GM19328 (cell line): ENCODE data around the gene LY9.

Experiments
- ATAC-seq: cut with Tn5 transposase; IDR thresholded peaks from one replicate; pipeline ENCODE4 v1.9.1; 2021; ENCODE audit warnings: mild to moderate bottlenecking, moderate library complexity; ENCODE audit not compliant: unreplicated experiment

The LY9 gene

DNA sequence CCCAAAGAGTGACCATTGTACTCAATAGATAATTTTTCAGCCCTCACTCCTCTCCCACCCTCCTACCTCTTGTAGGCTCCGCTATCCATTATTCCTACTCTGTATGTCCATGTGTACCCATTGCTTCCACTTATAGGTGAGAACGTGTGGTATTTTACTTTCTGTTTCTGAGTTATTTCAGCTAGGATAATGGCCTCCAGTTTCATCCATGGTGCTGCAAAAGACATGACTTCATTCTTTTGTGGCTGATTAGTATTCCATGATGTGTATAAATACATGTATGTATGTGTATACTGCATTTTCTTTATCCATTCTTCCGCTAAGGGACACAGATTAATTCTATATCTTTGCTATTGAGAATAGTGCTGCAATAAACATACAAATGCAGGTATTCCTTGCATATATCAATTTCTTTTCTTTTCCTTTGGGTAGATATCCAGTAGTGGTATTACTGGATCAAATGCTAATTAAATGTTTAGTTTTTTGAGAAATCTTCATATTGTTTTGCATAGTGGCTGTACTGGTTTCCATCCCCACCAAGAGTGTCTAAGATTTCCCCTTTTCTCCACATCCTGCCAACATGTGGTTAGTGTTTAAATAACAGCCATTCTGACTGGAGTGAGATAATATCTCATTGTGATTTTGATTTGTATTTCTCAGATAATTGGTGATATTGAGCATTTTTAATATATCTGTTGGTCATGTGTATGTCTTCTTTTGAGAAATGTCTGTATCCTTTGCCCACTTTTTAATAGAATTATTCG, 4.9 kb downstream of the LY9 start:
- ATAC-seq: no peak

DNA sequence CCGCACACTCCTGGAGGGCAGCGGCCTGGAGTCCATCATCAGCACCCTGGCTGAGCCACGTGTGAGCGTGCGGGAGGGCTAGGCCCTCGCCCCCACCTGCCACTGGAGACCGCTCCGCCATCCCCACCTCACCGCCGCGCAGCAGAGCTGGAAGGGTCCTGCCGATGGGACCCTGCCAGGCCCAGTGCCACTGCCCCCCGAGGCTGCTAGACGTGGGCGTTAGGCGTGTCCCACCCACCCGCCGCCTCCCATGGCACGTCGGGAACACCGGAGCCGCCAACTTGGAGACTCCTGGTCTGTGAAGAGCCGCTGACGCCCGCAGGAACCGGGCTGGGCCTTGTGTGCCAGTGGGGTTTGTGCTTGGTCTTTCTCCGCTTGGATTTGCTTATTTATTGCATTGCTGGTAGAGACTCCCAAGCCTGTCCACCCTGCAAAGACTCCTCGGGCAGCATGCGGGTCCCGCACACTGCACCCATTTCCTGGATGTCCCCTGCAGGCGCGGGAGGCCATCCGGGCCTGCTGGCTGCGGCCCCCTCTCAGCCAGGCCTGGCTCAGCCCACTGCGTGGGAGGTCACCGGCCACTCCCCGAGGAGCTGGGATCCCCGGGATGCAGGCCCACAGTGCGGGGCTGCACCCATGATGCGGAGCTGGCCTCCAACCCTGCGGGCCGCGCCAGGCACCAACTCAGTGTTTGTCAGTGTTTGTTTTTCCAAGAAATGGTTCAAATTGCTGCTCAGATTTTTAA, 6.0 kb downstream of the LY9 start:
- ATAC-seq: no peak

DNA sequence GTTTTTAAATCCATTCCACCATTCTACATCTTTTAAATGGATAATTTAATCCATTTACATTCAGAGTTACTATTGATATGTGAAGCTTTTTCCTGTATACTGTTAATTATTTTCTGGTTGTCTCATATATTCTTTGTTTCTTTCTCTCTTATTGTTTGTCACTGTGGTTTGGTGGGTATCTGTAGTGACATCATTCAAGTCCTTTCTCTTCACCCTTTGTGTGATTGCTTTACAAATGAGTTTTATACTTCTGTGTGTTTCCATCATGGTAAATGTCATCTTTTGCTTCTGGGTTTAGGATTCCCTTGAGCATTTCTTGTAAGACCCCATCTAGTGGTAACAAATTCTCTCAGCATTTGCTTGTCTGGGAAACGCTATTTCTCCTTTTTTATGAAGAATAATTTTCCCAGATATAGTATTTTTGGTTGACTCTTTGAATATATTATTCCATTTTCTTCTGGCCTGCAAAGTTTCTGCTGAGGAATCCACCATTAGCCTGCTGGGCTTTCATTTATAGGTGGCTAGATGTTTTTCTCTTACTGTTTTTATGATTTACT, 10.2 kb downstream of the LY9 start:
- ATAC-seq: no peak

DNA sequence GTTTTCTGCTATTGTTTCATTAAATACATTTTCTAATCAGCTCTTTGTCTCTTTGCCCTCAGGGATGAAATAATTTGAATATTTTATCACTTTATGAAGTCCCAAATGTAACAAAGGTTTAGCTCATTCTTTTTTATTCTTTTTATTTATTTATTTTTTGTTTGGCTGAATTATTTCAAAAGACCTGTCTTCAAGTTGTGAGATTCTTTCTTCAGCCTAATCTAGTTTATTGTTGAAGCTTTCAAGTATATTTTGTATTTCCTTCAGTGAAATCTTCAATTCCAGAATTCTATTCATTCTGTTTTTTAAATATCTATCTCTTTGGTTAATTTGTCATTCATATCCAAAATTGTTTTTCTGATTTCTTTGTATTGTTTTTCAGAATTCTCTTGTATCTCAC, 10.8 kb downstream of the LY9 start:
- ATAC-seq: no peak

DNA sequence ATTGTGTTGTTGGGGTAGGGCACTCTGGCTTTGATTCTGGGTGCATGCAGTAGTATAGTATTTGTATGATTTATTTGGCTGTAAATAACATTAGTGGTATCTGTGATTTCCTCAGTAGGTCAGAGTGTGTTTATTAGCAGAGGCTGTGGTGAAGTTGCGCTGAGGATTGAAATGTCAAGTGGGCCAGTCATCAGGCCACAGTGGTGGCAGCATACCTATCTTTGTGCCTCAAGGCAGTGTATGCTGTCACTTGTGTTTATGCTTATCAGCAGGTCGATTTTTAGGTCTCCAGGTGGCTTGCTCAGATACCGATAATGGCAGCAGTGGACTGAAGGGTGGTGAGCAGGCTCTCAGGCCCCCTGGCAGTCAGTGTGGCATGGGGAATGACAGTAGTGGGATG, 11.3 kb downstream of the LY9 start:
- ATAC-seq: no peak

DNA sequence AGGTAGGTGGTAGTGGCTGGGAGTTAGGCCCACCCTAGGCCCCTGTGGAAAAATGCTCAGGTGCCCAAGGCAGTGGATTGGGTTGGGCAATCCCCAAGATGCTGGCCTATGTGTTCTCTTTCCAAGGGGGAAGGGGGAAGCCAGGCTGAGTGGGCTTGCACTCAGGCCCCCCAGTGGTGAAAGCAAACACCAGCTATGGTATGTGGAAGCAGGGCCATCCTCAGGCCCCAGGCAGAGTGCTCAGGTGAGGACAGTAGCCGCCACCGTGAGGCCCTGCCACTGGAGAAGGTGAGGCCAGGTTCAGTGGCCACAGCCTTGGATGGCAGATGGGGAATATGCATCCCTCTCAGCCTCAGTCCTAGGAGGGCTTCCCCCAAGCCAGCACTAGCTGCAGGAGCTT, 11.8 kb downstream of the LY9 start:
- ATAC-seq: no peak

DNA sequence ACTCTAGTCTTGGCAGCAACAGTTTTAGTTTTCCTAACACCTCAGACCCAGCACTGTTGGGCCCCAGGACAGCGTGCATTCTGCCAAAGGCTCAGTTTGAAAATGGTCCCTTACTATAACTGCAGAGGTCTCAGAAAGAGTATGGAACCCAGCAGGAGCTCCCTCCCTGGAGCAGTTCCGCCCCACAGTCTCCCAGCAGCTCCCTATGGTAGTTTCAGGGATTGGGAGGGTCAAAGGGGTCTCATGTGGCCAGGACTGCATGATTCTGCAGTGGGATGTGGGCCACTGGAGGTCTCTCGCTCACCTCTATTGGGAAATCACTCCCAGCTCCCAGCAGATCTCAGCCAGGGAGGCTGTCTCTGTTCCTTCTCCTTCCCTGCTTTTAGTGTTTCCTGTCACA, 12.3 kb downstream of the LY9 start:
- no peak for ATAC-seq

DNA sequence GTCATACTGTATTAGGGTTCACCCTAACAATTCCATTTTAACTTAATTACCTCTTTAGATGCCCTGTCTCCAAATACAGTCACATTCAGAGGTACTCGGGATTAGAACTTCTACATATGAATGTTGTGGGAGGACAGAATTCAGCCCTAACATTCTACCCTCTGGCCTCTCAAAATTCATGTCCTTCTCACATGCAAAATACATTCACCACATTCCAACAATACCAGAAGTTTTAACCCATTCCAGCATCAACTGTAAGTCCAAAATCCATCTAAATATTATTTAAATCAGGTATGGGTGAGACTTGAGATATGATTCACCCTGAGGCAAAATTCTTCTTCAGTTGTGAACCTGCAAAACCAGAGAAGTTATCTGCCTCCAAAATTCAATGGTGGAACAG, 14.5 kb downstream of the LY9 start:
- no peak for ATAC-seq

DNA sequence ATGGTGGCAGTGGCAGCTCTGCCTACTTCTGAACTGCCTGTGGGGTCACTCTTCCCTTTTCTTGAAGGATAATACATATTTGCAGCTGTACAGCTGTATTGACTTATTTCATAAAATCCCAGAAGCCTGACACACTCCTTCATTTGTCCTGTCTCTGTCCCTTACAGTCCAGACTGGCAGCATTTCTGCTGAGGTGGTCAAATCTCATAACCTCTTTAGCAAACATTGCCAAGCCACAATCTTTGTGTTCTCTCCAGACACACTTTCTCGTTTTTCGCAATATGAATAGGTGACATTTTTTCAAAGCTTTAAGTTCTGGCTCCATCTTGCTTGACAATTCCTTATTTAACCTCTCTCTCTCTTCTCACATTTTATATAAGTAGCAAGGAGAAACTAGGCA, 15.2 kb downstream of the LY9 start:
- no peak for ATAC-seq

DNA sequence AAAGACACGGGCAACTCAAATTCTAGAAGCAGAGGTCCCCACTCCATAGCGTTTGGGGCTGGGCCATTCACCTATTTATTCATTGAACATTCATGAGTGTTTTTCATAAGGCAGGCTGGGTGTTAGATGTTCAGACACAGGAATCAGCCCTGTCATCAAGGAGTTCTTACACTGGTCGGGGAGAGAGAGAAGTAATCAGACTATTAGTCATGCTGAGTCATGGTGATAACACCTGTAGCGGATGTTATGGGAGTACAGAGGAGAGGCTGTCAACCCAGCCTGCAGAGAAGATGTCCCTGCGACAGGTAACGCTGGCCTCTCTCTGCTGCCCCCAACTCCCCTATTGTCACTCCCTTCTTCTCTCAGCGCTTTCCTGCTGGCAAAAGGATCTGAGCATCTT, 17.2 kb downstream of the LY9 start:
- ATAC-seq: no peak

DNA sequence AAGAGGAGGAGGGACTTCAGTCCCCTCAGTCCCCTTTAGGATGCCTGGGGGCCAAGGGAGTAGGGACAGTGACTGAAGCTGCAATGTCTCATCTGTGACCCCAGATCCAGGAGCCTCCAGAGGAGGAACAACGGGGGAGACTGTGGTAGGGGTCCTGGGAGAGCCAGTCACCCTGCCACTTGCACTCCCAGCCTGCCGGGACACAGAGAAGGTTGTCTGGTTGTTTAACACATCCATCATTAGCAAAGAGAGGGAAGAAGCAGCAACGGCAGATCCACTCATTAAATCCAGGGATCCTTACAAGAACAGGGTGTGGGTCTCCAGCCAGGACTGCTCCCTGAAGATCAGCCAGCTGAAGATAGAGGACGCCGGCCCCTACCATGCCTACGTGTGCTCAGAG, 18.3 kb downstream of the LY9 start:
- ATAC-seq: no peak

DNA sequence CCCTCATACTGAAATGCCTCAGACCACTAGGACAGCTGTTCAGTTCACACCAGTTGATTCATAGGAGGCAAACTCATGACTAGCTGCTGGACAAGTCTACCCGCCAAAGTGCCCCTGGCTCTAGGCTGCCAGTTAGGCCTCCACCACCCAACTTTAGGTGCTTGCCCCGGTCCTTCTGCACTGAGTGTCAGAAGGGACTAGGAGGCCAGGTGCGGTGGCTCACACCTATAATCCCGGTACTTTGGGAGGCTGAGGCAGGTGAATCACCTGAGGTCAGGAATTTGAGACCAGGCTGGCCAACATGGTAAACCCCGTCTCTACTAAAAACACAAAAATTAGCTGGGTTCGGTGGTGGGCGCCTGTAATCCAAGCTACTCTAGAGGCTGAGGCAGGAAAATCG, 18.9 kb downstream of the LY9 start:
- ATAC-seq: no peak

DNA sequence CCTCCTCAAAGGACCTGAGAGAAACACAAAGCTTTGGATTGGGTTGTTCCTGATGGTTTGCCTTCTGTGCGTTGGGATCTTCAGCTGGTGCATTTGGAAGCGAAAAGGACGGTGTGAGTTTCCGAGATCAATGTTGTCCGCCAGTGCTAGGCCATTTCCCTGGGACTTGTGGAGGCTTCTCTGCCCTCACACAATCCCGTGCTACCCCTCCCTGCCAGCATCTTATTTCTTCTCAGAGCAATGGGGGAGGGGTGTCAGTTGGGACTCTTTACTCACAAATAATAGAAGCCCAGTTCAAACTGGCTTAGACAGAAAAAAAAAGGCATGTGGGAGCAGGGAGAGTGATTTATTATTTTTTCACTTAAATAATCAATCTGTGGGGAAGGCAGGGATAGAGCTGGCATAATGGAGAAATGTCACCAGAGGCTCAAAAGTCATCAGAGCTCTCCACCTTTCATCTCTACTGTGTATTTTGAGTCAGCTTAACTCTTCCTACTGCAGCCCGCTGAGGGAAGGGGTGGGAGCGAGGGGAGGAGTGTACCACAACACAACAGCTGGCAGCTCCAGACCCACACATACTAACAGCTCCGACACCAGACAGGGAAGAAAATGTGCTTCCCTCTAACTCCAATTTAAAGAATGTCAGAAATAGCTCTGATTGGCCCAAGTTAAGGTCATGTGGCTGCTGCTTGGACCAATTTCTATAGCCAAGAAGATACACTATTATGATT, 22.4 kb downstream of the LY9 start:
- ATAC-seq: no peak

DNA sequence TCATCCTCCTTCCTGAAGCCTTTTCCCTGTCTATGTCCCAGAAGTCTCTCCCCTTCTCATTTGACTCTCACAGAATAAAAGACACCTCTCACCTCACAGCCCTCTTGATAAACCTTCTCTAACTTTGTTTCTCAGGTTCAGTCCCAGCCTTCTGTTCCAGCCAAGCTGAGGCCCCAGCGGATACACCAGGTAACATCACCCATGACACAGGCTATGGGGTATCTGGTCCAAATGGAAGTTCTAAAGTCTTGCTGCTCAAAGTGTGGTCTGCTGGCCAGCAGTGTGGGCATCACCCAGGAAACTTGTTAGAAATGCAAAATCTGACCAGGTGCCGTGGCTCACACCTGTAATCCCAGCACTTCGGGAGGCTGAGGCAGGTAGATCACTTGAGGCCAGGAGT, 23.2 kb downstream of the LY9 start:
- ATAC-seq: no peak

DNA sequence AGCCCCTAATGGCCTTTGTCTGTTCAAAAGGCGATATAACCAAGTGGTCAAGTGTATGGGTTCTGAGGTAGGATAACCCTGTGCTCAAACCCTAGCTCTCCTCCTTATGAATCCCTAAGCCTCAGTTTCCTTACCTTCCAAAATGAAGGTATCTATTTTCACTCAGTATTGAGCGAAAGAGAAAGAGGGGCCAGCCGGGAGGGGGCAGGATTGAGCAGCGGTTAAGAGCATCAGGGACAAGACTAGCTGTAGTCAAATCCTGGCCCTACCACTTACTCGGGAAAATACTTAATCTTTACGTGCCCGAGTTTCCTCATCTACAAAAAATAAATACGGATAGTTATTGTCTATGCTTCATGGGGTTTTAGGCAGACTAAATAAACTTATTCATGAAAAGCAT, 25.7 kb downstream of the LY9 start:
- ATAC-seq: no peak

DNA sequence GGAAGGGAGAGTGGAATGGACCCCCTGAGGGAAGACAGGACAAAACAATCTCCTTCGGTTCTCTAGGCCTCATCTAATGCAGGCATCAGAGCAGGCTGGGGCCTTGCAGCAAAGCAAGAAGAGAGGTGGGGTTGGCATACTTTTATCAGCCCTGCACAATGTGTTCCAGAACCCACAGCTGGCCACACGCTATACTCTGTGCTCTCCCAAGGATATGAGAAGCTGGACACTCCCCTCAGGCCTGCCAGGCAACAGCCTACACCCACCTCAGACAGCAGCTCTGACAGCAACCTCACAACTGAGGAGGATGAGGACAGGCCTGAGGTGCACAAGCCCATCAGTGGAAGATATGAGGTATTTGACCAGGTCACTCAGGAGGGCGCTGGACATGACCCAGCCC, 27.3 kb downstream of the LY9 start:
- ATAC-seq: no peak

DNA sequence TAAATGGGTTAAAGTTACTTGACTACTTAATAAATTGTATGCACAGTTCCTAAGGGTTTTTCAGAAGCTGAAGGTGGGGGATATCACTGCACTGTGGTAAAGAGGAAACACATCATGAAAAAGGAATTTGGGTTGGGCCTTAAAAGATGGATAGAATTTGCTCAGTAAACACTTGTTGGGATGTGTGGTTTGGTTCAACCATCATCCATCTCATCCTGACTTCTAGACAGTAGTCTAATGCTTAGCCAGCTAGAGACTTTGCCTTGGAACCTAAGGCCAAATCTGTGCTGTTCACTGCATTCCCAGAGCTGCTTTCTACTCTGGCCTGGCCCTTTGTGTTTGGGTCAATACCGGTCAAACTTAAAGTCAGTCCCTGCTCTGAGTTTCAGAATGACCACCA, 30.6 kb downstream of the LY9 start:
- no peak for ATAC-seq

DNA sequence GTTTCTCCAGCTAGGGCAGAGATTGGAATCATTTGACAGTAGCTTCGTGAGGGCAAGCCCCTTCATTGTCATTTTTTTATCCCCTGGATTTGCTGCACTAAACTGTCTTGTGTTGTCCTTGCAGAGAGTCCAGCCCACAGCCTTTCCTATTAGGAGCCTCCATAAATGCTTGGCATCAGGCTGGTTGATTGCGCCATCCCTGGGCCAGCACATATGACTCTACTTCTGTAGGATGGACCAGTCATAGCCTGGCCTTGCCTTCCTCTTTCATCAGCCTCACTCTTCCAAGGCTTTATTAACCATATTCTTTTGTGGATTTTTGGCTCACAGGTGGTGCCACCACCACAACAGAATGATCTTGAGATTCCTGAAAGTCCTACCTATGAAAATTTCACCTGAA, 31.4 kb downstream of the LY9 start:
- ATAC-seq: no peak

DNA sequence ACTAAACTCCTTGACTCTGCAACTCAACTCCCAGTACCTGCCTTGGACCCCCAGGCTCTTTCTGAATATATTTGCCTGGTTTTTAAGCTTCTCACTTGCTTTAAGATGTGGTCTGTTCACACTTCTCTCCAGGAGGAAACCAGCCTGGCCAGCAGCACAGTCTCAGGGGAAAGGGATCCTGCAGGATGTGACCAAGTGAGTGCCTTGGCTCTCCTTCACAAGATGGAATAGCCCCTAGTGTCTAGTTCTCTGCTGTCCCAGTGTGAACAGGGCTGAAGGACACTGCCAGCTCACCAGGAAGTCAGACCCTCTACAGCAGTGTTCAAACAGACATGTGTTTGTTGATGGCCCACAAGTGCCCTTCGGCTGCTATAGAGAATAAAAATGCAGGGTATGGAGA, 33.8 kb downstream of the LY9 start:
- ATAC-seq: no peak

DNA sequence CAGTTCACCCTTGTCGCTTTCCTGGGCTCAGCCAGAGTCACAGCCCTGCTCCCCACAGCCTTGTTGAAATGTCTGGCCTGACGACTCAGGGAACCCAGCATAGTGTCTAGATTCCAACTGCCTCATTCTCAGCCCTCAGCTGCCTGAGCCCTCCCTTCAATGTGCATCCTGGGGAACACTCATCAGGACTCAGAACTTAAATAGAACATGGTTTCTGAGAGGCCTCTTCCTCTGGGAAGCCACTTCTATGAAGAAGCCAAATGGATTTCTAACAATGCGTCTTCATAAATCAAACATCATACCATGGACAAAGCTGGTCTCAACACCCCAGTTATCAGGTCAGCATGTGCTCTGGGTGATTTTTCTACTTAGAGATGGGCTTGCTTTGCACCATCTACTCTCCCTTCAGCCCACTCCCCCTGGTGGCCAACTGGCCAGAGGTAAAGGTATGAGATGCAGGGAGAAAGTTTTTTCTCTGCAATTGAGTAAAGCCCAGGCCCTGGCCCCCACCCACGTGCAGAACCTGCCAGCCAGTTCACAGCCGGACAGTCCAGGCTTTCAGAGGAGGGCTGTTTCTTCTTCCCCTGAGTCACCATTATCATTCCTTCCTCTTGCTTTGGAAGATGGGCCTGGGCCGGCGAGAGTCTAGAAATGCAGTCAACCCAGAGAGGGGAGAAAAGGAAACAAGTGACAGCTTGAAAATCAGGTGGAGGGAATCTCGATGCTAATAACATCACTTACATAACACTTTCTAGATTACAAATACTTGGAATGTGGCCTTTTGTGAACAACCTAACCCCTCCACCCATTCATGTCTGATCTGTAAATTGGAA, 34.6 kb downstream of the LY9 start:
- no peak for ATAC-seq
